Right lobe of liver (tissue), 6 donors: Measurements from ENCODE around the gene SF3A1. TPM values are rescaled to one million over a fixed set of nuclear protein-coding genes. Genes with fewer than 3 reads are reported as not detected.

Experiments
- ATAC-seq, 4 donors: fragments of 200-7000 bp; cut with Tn5 transposase; one replicate each; pipeline ENCODE4 v1.9.1; 2020; ENCODE audit warnings: mild to moderate bottlenecking in 4 of 4, moderate library complexity in 4 of 4
- DNase-seq, 3 donors: peaks; one replicate each; pipeline ENCODE4 v3.0.0-alpha.2; 2020
- H3K27ac ChIP-seq, 3 donors: fragments of 200-600 bp; one replicate each; pipeline ENCODE4 v1.8.0; 2022
- H3K27me3 ChIP-seq, 2 donors: fragments of 200-600 bp; one replicate each; pipeline ENCODE4 v1.8.0; 2022
- H3K36me3 ChIP-seq, 4 donors: fragments of 200-600 bp; sonication (generic) in 1 of 4; one replicate each; pipeline versions ENCODE4 v1.5.1 to v1.8.0; 2017 to 2022; ENCODE audit warnings: control low read depth in 1 of 4
- H3K4me1 ChIP-seq, 4 donors: fragments of 200-600 bp; sonication (generic) in 1 of 4; one replicate each; pipeline versions ENCODE4 v1.5.1 to v1.8.0; 2017 to 2022; ENCODE audit warnings: control low read depth in 1 of 4
- H3K4me3 ChIP-seq, 3 donors: fragments of 200-600 bp; one replicate each; pipeline ENCODE4 v1.8.0; 2022
- H3K9me3 ChIP-seq, 4 donors: fragments of 200-600 bp; sonication (generic) in 1 of 4; one replicate each; pipeline versions ENCODE4 v1.5.1 to v1.8.0; 2017 to 2022; ENCODE audit warnings: control low read depth in 1 of 4
- CTCF ChIP-seq, 4 donors: fragments of 200-600 bp in 3 of 4; fragments of 450-650 bp in 1 of 4; IDR thresholded peaks; one replicate each; pipeline versions ENCODE4 v1.5.1 to v1.8.0; 2016 to 2022; ENCODE audit warnings: antibody characterized with exemption in 4 of 4, mild to moderate bottlenecking in 2 of 4
- POLR2A ChIP-seq: fragments of 450-650 bp; IDR thresholded peaks from one replicate; pipeline ENCODE4 v1.6.1; 2017; ENCODE audit warnings: antibody characterized with exemption, mild to moderate bottlenecking
- WGBS: methylation state at CpG from one replicate; pipeline ENCODE4 v1.1.6; 2018; ENCODE audit warnings: low coverage, low lambda C conversion rate; ENCODE audit not compliant: insufficient coverage; ENCODE audit errors: missing lambda C conversion rate; 5-methylcytosine and 5-hydroxymethylcytosine counted together
- intact Hi-C, 2 donors: fragments of 100-400 bp; cut with DNase I; formaldehyde crosslinking; loops; one replicate each; pipeline versions ENCODE4 v1.11.2 to v1.14.1; 2022
- total RNA-seq, 6 experiments: library from RNA; depleted of rRNA in 2 of 6; stranded (reverse); fragments of >200 nt in 2 of 6; fragmentation: NEBNext Ultra II Directional in 3 of 6; extraction: Animal tissue kit (Norgen Biotek cat#: 25700) in 3 of 6; gene quantifications; one replicate each; pipeline versions ENCODE4 v1.1.0 to v1.2.4, GENCODE V29; 2016 to 2023
- donor health status: DM: no; HTN: yes; CAD: no.
- donor health status: DM: no; HTN: no; CAD: no.
- donor health status: DM: no; HTN: no; CAD: no.
- donor health status: DM: no; HTN: yes; CAD: no.
- donor health status: DM: no; HTN: yes; CAD: no.

Gene SF3A1
- total RNA-seq, 6 experiments from 2014 or later = 42.6 to 72.8 (median 66.5) TPM

- 51% methylated on average over 5 of the region's 5 CpGs for WGBS
- intact Hi-C loops = no loop called here
- ATAC-seq (peak in 2 of 4 donors; percentile 15 to 28), DNase-seq (peak in 1 of 3 donors; percentile 31)
- H3K27me3 ChIP-seq = no peaks in the 10 kb centered on the region
- peaks cover 0 to 41% (median 17%) of the 10 kb centered on the region in 4 donors for H3K4me1 ChIP-seq
- H3K4me3 ChIP-seq = no peak overlapping the region
- peak overlapping the region in 1 of 3 donors; percentile 57 for H3K27ac ChIP-seq
- no peak for TF ChIP-seq POLR2A
- peak in 3 of 4 donors; percentile 21 to 30 (median 29) for TF ChIP-seq CTCF (IDR thresholded peaks at IDR 0.05)
- no peaks in the 10 kb centered on the region for H3K9me3 ChIP-seq
- H3K36me3 ChIP-seq = peaks cover 0 to 13% (median 4%) of the 10 kb centered on the region in 4 donors
Observed at GRCh38 chr22:30327864-30328345, 28.8 kb downstream of the SF3A1 start.

GRCh38 chr22:30326706-30327362 is 29.9 kb downstream of the SF3A1 start, which contains the start of gene TBC1D10A:
TBC1D10A (minus strand) TSS chr22:30326941; CDS start chr22:30326881, 60 bp downstream.
- TF ChIP-seq POLR2A (peak; percentile 86), CTCF (IDR thresholded peaks at IDR 0.05) (no peak)
- H3K36me3 ChIP-seq = peaks cover 0 to 8% (median 2%) of the 10 kb centered on the region in 4 donors
- H3K27ac ChIP-seq = peak within 1 kb of the TSS; percentile 59 to 78 (median 63)
- H3K4me1 ChIP-seq = peaks cover 0 to 46% (median 17%) of the 10 kb centered on the region in 4 donors
- peak; percentile 94 to 95 (median 95) for DNase-seq
- intact Hi-C loops = no loop called here
- peak within 1 kb of the TSS; percentile 88 to 97 (median 95) for H3K4me3 ChIP-seq
- no peaks in the 10 kb centered on the region for H3K27me3 ChIP-seq
- ATAC-seq = peak; percentile 90 to 94 (median 92)
- H3K9me3 ChIP-seq = no peaks in the 10 kb centered on the region
- 0% methylated on average over 1 of the region's 69 CpGs for WGBS

GRCh38 chr22:30326255-30326705 is 30.4 kb downstream of the SF3A1 start:
- intact Hi-C loops = no loop called here

GRCh38 chr22:30325724-30326254 is 30.9 kb downstream of the SF3A1 start:
- H3K27ac ChIP-seq = peak overlapping the region in 2 of 3 donors; percentile 63 to 78
- WGBS = 8% methylated on average over 4 of the region's 14 CpGs
- H3K9me3 ChIP-seq = no peaks in the 10 kb centered on the region
- no peak for TF ChIP-seq POLR2A
- TF ChIP-seq CTCF (IDR thresholded peaks at IDR 0.05) = no peak
- H3K36me3 ChIP-seq = peaks cover 0 to 3% (median under 1%) of the 10 kb centered on the region in 4 donors
- no peaks in the 10 kb centered on the region for H3K27me3 ChIP-seq
- ATAC-seq = no peak
- H3K4me1 ChIP-seq = peaks cover 0 to 57% (median 17%) of the 10 kb centered on the region in 4 donors
- intact Hi-C loops = no loop called here
- DNase-seq = peak in 1 of 3 donors; percentile 45
- H3K4me3 ChIP-seq = peak overlapping the region; percentile 88 to 97 (median 95)

More at GRCh38 chr22:30326255-30326705, 30.4 kb downstream of the SF3A1 start:
- no peaks in the 10 kb centered on the region for H3K27me3 ChIP-seq
- ATAC-seq (peak; percentile 33 to 48 (median 41)), DNase-seq (peak in 2 of 3 donors; percentile 47 to 66)
- H3K9me3 ChIP-seq = no peaks in the 10 kb centered on the region
- WGBS = 0% methylated on average over 7 of the region's 34 CpGs
- H3K4me3 ChIP-seq = peak overlapping the region; percentile 88 to 97 (median 95)
- peak overlapping the region; percentile 59 to 78 (median 63) for H3K27ac ChIP-seq
- TF ChIP-seq CTCF (IDR thresholded peaks at IDR 0.05) = no peak
- TF ChIP-seq POLR2A = no peak
- peaks cover 0 to 52% (median 17%) of the 10 kb centered on the region in 4 donors for H3K4me1 ChIP-seq
- peaks cover 0 to 7% (median 2%) of the 10 kb centered on the region in 4 donors for H3K36me3 ChIP-seq
